HG02678 (cell line): ENCODE data around the gene ITGB2.

Experiments used
- ATAC-seq: cut with Tn5 transposase; IDR thresholded peaks from one replicate; pipeline ENCODE4 v1.9.1; 2021; ENCODE audit warnings: mild to moderate bottlenecking, moderate library complexity; ENCODE audit not compliant: unreplicated experiment

ITGB2 gene

GRCh38 chr21:44911384-44912157, 9.1 kb downstream of the ITGB2 start:
- no peak for ATAC-seq

- ATAC-seq = no peak
Measured at GRCh38 chr21:44911068-44911383, 9.7 kb downstream of the ITGB2 start.

- ATAC-seq = no peak
Measured at GRCh38 chr21:44910229-44911067, 10.3 kb downstream of the ITGB2 start.

GRCh38 chr21:44909719-44910118, 11.0 kb downstream of the ITGB2 start:
- no peak for ATAC-seq

GRCh38 chr21:44908908-44909307, 11.8 kb downstream of the ITGB2 start:
- ATAC-seq = no peak

- no peak for ATAC-seq
Measured at GRCh38 chr21:44907966-44908895, 12.5 kb downstream of the ITGB2 start.

- ATAC-seq = no peak
Measured at GRCh38 chr21:44907225-44907965, 13.3 kb downstream of the ITGB2 start.

- no peak for ATAC-seq
Measured at GRCh38 chr21:44905728-44906090, 15.0 kb downstream of the ITGB2 start.

- no peak for ATAC-seq
Measured at GRCh38 chr21:44905016-44905727, 15.5 kb downstream of the ITGB2 start.

GRCh38 chr21:44904141-44904923, 16.4 kb downstream of the ITGB2 start:
- ATAC-seq = no peak

GRCh38 chr21:44903689-44904088, 17.0 kb downstream of the ITGB2 start:
- no peak for ATAC-seq

- ATAC-seq = no peak
Measured at GRCh38 chr21:44903050-44903685, 17.5 kb downstream of the ITGB2 start.

- no peak for ATAC-seq
Measured at GRCh38 chr21:44902268-44903049, 18.2 kb downstream of the ITGB2 start.

- ATAC-seq = no peak
Measured at GRCh38 chr21:44901391-44902074, 19.2 kb downstream of the ITGB2 start.

GRCh38 chr21:44900559-44901251, 20.0 kb downstream of the ITGB2 start:
- no peak for ATAC-seq

GRCh38 chr21:44899768-44900558, 20.7 kb downstream of the ITGB2 start:
- no peak for ATAC-seq
